ENCODE measurements around the gene CRTC1.

CRTC1 gene

GRCh38 chr19:18751571-18751970 is 68.1 kb downstream of the CRTC1 start:
- no peak for DNase-seq

- DNase-seq: no peak
These were observed 71.0 kb downstream of the CRTC1 start for GRCh38 chr19:18754501-18754900.

- no peak for DNase-seq
These were observed 73.4 kb downstream of the CRTC1 start for GRCh38 chr19:18756896-18757295.

- no peak for DNase-seq
These were observed 76.0 kb downstream of the CRTC1 start for GRCh38 chr19:18759304-18759994.

- no peak for DNase-seq
These were observed 76.5 kb downstream of the CRTC1 start for GRCh38 chr19:18759995-18760426.

- no peak for DNase-seq
These were observed 77.2 kb downstream of the CRTC1 start for GRCh38 chr19:18760440-18761383.

GRCh38 chr19:18761531-18762110 is 78.1 kb downstream of the CRTC1 start:
- no peak for DNase-seq

GRCh38 chr19:18762125-18763023 is 78.9 kb downstream of the CRTC1 start:
- no peak for DNase-seq

- DNase-seq: no peak
These were observed 80.5 kb downstream of the CRTC1 start for GRCh38 chr19:18763674-18764590.

- DNase-seq: no peak
These were observed 81.1 kb downstream of the CRTC1 start for GRCh38 chr19:18764591-18765051.

- DNase-seq: no peak
These were observed 81.7 kb downstream of the CRTC1 start for GRCh38 chr19:18765224-18765623.

GRCh38 chr19:18768046-18768771 is 84.7 kb downstream of the CRTC1 start:
- no peak for DNase-seq

- DNase-seq: no peak
These were observed 85.8 kb downstream of the CRTC1 start for GRCh38 chr19:18768997-18769891.

GRCh38 chr19:18769989-18770528 is 86.6 kb downstream of the CRTC1 start:
- no peak for DNase-seq

- no peak for DNase-seq
These were observed 87.3 kb downstream of the CRTC1 start for GRCh38 chr19:18770663-18771327.

- DNase-seq: no peak
These were observed 88.1 kb downstream of the CRTC1 start for GRCh38 chr19:18771328-18772242.

Measured in activated CD4-positive, alpha-beta T cell treated with anti-CD3 and anti-CD28 coated beads, Interleukin-2, amount 50 U/mL, for 4 hours (primary cell).